K562 (cell line): ENCODE measurements around the gene BCO1. TPM values are rescaled to one million over a fixed set of nuclear protein-coding genes. Genes with fewer than 3 reads are reported as not detected.

Experiments used
- ARNT ChIP-seq, 2 experiments: fragments of 450-650 bp; IDR thresholded peaks; 2 replicates each; pipeline ENCODE4 v1.6.1; 2016; ENCODE audit warnings: mild to moderate bottlenecking in 1 of 2
- ATF1 ChIP-seq, 2 experiments: fragments of 450-650 bp in 1 of 2; IDR thresholded peaks; 2 replicates each; pipeline ENCODE4 v1.6.1; 2016; ENCODE audit warnings: missing compliant biosample characterization in 1 of 2, missing genetic modification characterization in 1 of 2
- CBFA2T3 ChIP-seq: fragments of 450-650 bp; IDR thresholded peaks from 2 replicates; pipeline ENCODE4 v1.6.1; 2017
- CHD2 ChIP-seq: IDR thresholded peaks from 2 replicates; pipeline ENCODE4 v1.6.1; 2011; ENCODE audit warnings: low read depth, low read length
- FOXJ2 ChIP-seq: fragments of 200-800 bp; sonication (Bioruptor generic); IDR thresholded peaks from 2 replicates; pipeline ENCODE4 v1.6.1; 2016; ENCODE audit warnings: missing genetic modification characterization, missing compliant biosample characterization
- GMEB1 ChIP-seq: fragments of 250-450 bp; sonication (Bioruptor Pico); IDR thresholded peaks from 2 replicates; pipeline ENCODE4 v1.4.0; 2020; ENCODE audit warnings: mild to moderate bottlenecking
- GTF2A2 ChIP-seq: IDR thresholded peaks from 2 replicates; pipeline ENCODE4 v1.6.1; 2016; ENCODE audit warnings: mild to moderate bottlenecking, missing genetic modification characterization, missing compliant biosample characterization
- HMGXB4 ChIP-seq: sonication (generic); formaldehyde crosslinking; IDR thresholded peaks from 2 replicates; pipeline ENCODE4 v1.8.1; 2023; ENCODE audit warnings: mild to moderate bottlenecking, missing genetic modification reagents
- MLX ChIP-seq, 2 experiments: fragments of 450-650 bp in 1 of 2; sonication (generic) in 1 of 2; formaldehyde crosslinking; conservative IDR thresholded peaks; 2 replicates each; pipeline versions ENCODE4 v1.4.0 to v1.8.1; 2020 to 2022; ENCODE audit warnings: mild to moderate bottlenecking in 1 of 2, missing genetic modification reagents in 1 of 2
- MTA1 ChIP-seq: fragments of 450-650 bp; IDR thresholded peaks from 2 replicates; pipeline ENCODE4 v1.6.1; 2017; ENCODE audit warnings: borderline replicate concordance
- NR2C2 ChIP-seq, 2 experiments: fragments of 200-800 bp in 1 of 2; sonication (Bioruptor generic) in 1 of 2; sonication (generic) in 1 of 2; formaldehyde crosslinking in 1 of 2; IDR thresholded peaks; 2 replicates each; pipeline versions ENCODE4 v1.6.1 to v1.8.0; 2016 to 2022; ENCODE audit warnings: mild to moderate bottlenecking in 1 of 2, missing compliant biosample characterization in 1 of 2, missing genetic modification characterization in 1 of 2, missing genetic modification reagents in 1 of 2
- TCFL5 ChIP-seq: fragments of 250-450 bp; sonication (Bioruptor Pico); conservative IDR thresholded peaks from 2 replicates; pipeline ENCODE4 v1.6.1; 2021; ENCODE audit warnings: mild to moderate bottlenecking, moderate library complexity, matching md5 sums
- THRA ChIP-seq: fragments of 450-650 bp; IDR thresholded peaks from 2 replicates; pipeline ENCODE4 v1.6.1; 2017; ENCODE audit warnings: mild to moderate bottlenecking, moderate library complexity
- ZNF695 ChIP-seq: fragments of 450-650 bp; formaldehyde crosslinking; IDR thresholded peaks from 2 replicates; pipeline ENCODE4 v1.4.0; 2020; ENCODE audit warnings: mild to moderate bottlenecking, moderate library complexity
- polyA plus RNA-seq, 8 experiments: library from polyadenylated mRNA; depleted of rRNA in 4 of 8; stranded (reverse) in 5 of 8; unstranded in 3 of 8; fragments of >200 nt; fragmentation: Nextera tagmentation in 2 of 8; fragmentation: Illumina TruSeq in 1 of 8; extraction: Ambion mirVana in 2 of 8; extraction: Trizol in 1 of 8; gene quantifications; 2 replicates each; pipeline versions ENCODE4 v1.2.1 to v1.2.3, GENCODE V29; 2011 to 2014; ENCODE audit warnings: inconsistent platforms in 1 of 8, missing spikeins in 1 of 8
- total RNA-seq, 7 experiments: library from RNA; depleted of rRNA in 6 of 7; stranded (reverse); fragments of >200 nt in 6 of 7; fragmentation: Illumina TruSeq in 2 of 7; extraction: Trizol in 2 of 7; gene quantifications; 2 replicates each; pipeline versions ENCODE4 v1.2.1 to v1.2.3, GENCODE V29; 2011 to 2021; ENCODE audit warnings: low replicate concordance in 1 of 7
- TF ChIP-seq, protein P1 (sequence below): fragments of 450-650 bp; formaldehyde crosslinking; IDR thresholded peaks from 2 replicates; pipeline ENCODE4 v1.4.0; 2020; ENCODE audit warnings: mild to moderate bottlenecking, moderate library complexity
- TF ChIP-seq, protein P2 (sequence below): fragments of 250-450 bp; sonication (Bioruptor Pico); IDR thresholded peaks from 2 replicates; pipeline ENCODE4 v1.5.0; 2020; ENCODE audit warnings: mild to moderate bottlenecking

The BCO1 gene
- total and polyA plus RNA-seq, 9 of the 15 experiments (the other 6 are each of a cell fraction or from before 2014, with no cell fraction given), result not detected

DNA sequence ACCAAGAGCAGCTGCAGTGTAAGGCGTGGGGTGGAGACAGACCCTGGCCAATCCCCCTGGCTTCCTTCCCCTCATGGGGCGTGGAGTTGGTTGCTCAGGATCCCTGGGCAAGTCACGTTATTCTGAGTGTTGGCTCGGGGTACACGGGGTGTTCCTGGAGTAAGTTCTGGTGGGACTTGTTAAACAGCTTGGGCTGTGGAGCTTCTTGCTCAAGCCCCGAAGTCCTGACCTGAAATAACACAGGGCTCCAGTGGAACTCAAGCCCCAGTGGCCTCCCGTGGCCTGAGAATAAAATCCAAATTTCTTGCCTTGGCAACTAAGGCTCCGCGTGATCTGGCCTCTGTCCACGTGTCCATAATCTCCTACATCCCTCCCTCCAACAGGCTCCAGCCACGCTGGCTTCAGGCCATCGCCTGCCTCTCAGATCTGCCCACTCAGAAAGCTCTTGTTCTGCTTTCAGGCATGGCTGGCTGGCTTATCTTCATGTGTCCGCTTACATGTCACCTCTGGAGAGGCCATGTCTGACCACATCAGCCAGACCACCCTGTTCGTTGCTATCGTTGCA is 49.3 kb upstream of the BCO1 start (continued):
- TF ChIP-seq HMGXB4 (CRISPR knock-in tag) (no peak), FOXJ2 (no peak), TCFL5 (CRISPR knock-in tag) (no peak), MTA1 (no peak), CBFA2T3 (peak; percentile 20; the same call in 1 of the 2 replicates), ZNF695 (CRISPR knock-in tag) (no peak), GMEB1 (CRISPR knock-in tag) (peak; percentile 7; the same call in 1 of the 2 replicates), MLX (CRISPR knock-in tag; conservative IDR thresholded peaks at IDR 0.05) (no peak), ATF1 (CRISPR knock-in tag; IDR thresholded peaks at IDR 0.05) (no peak), ATF1 (tag; IDR thresholded peaks at IDR 0.05) (no peak), ARNT (IDR thresholded peaks at IDR 0.05) (no peak), CHD2 (no peak), THRA (no peak), GTF2A2 (tag) (no peak), NR2C2 (CRISPR knock-in tag; IDR thresholded peaks at IDR 0.05) (no peak), NR2C2 (tag; IDR thresholded peaks at IDR 0.05) (peak; percentile 32; the same call in 1 of the 2 replicates)
- TF ChIP-seq, protein P1, sequence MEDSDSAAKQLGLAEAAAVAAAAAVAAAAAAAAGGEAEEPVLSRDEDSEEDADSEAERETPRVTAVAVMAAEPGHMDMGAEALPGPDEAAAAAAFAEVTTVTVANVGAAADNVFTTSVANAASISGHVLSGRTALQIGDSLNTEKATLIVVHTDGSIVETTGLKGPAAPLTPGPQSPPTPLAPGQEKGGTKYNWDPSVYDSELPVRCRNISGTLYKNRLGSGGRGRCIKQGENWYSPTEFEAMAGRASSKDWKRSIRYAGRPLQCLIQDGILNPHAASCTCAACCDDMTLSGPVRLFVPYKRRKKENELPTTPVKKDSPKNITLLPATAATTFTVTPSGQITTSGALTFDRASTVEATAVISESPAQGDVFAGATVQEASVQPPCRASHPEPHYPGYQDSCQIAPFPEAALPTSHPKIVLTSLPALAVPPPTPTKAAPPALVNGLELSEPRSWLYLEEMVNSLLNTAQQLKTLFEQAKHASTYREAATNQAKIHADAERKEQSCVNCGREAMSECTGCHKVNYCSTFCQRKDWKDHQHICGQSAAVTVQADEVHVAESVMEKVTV (CRISPR knock-in tag), result no peak
- TF ChIP-seq, protein P2, sequence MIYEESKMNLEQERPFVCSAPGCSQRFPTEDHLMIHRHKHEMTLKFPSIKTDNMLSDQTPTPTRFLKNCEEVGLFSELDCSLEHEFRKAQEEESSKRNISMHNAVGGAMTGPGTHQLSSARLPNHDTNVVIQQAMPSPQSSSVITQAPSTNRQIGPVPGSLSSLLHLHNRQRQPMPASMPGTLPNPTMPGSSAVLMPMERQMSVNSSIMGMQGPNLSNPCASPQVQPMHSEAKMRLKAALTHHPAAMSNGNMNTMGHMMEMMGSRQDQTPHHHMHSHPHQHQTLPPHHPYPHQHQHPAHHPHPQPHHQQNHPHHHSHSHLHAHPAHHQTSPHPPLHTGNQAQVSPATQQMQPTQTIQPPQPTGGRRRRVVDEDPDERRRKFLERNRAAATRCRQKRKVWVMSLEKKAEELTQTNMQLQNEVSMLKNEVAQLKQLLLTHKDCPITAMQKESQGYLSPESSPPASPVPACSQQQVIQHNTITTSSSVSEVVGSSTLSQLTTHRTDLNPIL (CRISPR knock-in tag), result no peak
